Ascending aorta (tissue), 2 donors: ENCODE results near the gene ARL6IP5. TPM values are rescaled to one million over a fixed set of nuclear protein-coding genes. Genes with fewer than 3 reads are reported as not detected.

Experiments used
- DNase-seq, 2 donors: peaks; one replicate each; pipeline ENCODE4 v3.0.0-alpha.2; 2019; ENCODE audit warnings: low spot score in 2 of 2
- H3K27ac ChIP-seq, 2 donors: fragments of 200-600 bp; sonication (generic); one replicate each; pipeline ENCODE4 v1.5.1; 2016 to 2017; ENCODE audit warnings: mild to moderate bottlenecking in 1 of 2
- H3K27me3 ChIP-seq: fragments of 200-600 bp; sonication (generic); one replicate; pipeline ENCODE4 v1.5.1; 2017
- H3K36me3 ChIP-seq, 2 donors: fragments of 200-600 bp; sonication (generic); one replicate each; pipeline ENCODE4 v1.5.1; 2016
- H3K4me1 ChIP-seq, 2 donors: fragments of 200-600 bp; sonication (generic); one replicate each; pipeline ENCODE4 v1.5.1; 2016 to 2017; ENCODE audit warnings: mild to moderate bottlenecking in 1 of 2
- H3K4me3 ChIP-seq, 2 donors: fragments of 200-600 bp; sonication (generic); one replicate each; pipeline ENCODE4 v1.5.1; 2016 to 2017; ENCODE audit warnings: mild to moderate bottlenecking in 1 of 2
- H3K9me3 ChIP-seq, 2 donors: fragments of 200-600 bp; sonication (generic); one replicate each; pipeline ENCODE4 v1.5.1; 2016
- CTCF ChIP-seq, 3 experiments: fragments of 200-600 bp in 2 of 3; fragments of 450-650 bp in 1 of 3; sonication (generic) in 2 of 3; IDR thresholded peaks; one replicate each; pipeline ENCODE4 v1.5.1; 2016 to 2019; ENCODE audit warnings: antibody characterized with exemption in 3 of 3, mild to moderate bottlenecking in 1 of 3, moderate library complexity in 1 of 3
- intact Hi-C: fragments of 100-400 bp; cut with DNase I; formaldehyde crosslinking; loops from one replicate; pipeline ENCODE4 v1.15.1; 2023
- total RNA-seq: library from RNA; depleted of rRNA; stranded (reverse); fragments of >200 nt; gene quantifications from one replicate; pipeline ENCODE4 v1.1.0, GENCODE V29; 2016

ARL6IP5 gene
- total RNA-seq, 1 donor from 2014 or later = 134 TPM

DNA sequence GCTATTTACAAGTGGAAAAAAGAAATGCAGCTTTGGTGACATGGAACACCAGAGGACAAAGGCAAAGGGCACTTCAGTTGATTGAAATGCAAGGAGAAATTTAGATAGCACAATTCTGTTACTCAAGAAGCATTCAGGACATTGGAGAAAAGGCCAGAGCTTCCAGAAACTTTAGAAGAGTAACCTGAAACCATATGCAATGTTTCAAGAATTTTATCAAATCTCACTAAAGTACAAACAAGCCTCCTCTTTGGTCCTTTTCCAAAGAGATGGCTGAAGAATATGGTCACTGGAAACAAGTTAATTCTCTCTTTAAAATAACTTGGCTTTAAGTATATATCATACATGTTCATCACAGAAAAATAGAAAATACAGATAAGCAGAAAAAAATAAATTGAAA is 52.3 kb downstream of the ARL6IP5 start:
- no peak for TF ChIP-seq CTCF (IDR thresholded peaks at IDR 0.05)
- intact Hi-C loops = no loop called here
- Histone ChIP-seq H3K9me3 (no peaks in the 10 kb centered on the region), H3K4me3 (no peak overlapping the region), H3K27ac (no peak overlapping the region), H3K4me1 (no peaks in the 10 kb centered on the region), H3K36me3 (no peaks in the 10 kb centered on the region), H3K27me3 (no peaks in the 10 kb centered on the region)
- DNase-seq = no peak

- TF ChIP-seq CTCF (IDR thresholded peaks at IDR 0.05) = no peak
- no peaks in the 10 kb centered on the region for H3K27me3 ChIP-seq
- intact Hi-C loops = no loop called here
- no peak overlapping the region for H3K27ac ChIP-seq
- H3K4me3 ChIP-seq = no peak overlapping the region
- no peaks in the 10 kb centered on the region for H3K4me1 ChIP-seq
- no peaks in the 10 kb centered on the region for H3K9me3 ChIP-seq
- H3K36me3 ChIP-seq = no peaks in the 10 kb centered on the region
- DNase-seq = no peak
Observed at GRCh38 chr3:69137412-69137811, 52.7 kb downstream of the ARL6IP5 start.

DNA sequence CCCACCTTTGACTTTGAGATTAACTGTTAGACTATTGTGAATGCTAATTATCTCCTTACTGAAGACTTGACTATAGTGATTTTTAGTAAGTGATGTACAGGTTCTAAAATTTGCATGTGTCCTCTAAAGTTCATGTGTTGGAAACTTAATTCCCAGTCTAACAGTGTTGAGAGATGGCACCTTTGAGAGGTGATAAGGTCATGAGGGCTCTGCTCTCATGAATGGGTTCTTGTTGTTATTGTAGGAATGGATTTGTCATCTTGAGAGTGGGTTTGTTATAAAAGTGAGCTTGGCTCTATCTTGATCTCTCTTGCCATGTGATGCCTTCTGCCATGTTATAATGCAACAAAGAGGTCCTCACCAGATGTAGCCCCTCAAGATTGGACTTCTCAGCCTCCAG is 56.6 kb downstream of the ARL6IP5 start:
- no peaks in the 10 kb centered on the region for H3K27me3 ChIP-seq
- TF ChIP-seq CTCF (IDR thresholded peaks at IDR 0.05) = no peak
- H3K4me1 ChIP-seq = no peaks in the 10 kb centered on the region
- no peak overlapping the region for H3K4me3 ChIP-seq
- DNase-seq = no peak
- H3K9me3 ChIP-seq = no peaks in the 10 kb centered on the region
- no peak overlapping the region for H3K27ac ChIP-seq
- intact Hi-C loops = no loop called here
- no peaks in the 10 kb centered on the region for H3K36me3 ChIP-seq

DNA sequence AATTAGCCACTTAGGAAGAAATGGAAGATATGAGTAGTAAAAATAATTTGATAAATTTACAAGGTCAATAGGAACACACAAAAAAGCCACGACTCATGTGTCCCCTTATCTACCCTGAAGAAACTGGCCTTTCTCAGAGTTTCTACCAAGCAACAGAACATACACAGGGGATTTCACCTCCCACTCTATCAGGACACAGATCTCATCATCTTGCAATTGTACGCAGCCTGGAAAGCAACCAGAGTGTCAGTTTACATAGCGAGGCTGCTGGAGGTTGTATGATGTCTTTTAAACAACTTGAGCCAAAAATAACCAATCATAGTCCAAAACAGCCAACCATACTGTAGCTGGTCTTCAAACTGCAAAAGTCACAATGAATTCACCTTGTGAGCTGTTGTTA is 57.4 kb downstream of the ARL6IP5 start:
- no peak overlapping the region for H3K4me3 ChIP-seq
- TF ChIP-seq CTCF (IDR thresholded peaks at IDR 0.05) = no peak
- H3K27me3 ChIP-seq = no peaks in the 10 kb centered on the region
- H3K27ac ChIP-seq = no peak overlapping the region
- DNase-seq = no peak
- intact Hi-C loops = no loop called here
- H3K36me3 ChIP-seq = no peaks in the 10 kb centered on the region
- H3K9me3 ChIP-seq = no peaks in the 10 kb centered on the region
- H3K4me1 ChIP-seq = no peaks in the 10 kb centered on the region

GRCh38 chr3:69142797-69143454 is 58.2 kb downstream of the ARL6IP5 start:
- Histone ChIP-seq H3K9me3 (no peaks in the 10 kb centered on the region), H3K4me3 (no peak overlapping the region), H3K27ac (no peak overlapping the region), H3K27me3 (no peaks in the 10 kb centered on the region), H3K36me3 (no peaks in the 10 kb centered on the region), H3K4me1 (no peaks in the 10 kb centered on the region)
- intact Hi-C loops = no loop called here
- TF ChIP-seq CTCF (IDR thresholded peaks at IDR 0.05) = no peak
- no peak for DNase-seq

DNA sequence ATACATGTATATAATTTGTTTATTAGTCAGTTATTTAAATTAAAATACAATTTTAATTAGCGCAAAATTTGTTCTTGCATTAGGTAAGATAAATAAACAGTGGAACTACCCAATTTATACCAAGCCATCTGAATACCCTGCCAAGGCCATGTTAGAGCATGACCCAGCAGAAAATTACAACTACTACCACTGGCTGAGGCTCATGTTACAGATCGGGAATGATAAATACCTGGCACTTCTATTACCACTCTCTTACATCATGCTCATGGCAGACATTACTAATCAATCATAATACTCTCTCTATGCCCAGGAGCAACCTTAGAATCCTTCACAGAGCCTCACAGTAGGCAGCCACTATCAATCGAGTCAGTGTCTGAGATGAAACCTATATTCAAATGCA is 58.9 kb downstream of the ARL6IP5 start:
- no peak for DNase-seq
- H3K4me1 ChIP-seq = no peaks in the 10 kb centered on the region
- no peak for TF ChIP-seq CTCF (IDR thresholded peaks at IDR 0.05)
- H3K9me3 ChIP-seq = no peaks in the 10 kb centered on the region
- no peak overlapping the region for H3K27ac ChIP-seq
- H3K4me3 ChIP-seq = no peak overlapping the region
- intact Hi-C loops = no loop called here
- H3K27me3 ChIP-seq = no peaks in the 10 kb centered on the region
- H3K36me3 ChIP-seq = no peaks in the 10 kb centered on the region
